HG02981 (cell line): ENCODE measurements around the gene GDPD1.
"Not testable (repeated sequence)": the region's sequence is repeated elsewhere in the genome, so short reads cannot be mapped to it uniquely, and the experiment has no call there.

Experiments
- ATAC-seq: cut with Tn5 transposase; IDR thresholded peaks from one replicate; pipeline ENCODE4 v1.9.1; 2021; ENCODE audit warnings: mild to moderate bottlenecking, moderate library complexity; ENCODE audit not compliant: unreplicated experiment

GDPD1 gene

GRCh38 chr17:59311051-59311468 lies 90.7 kb downstream of the GDPD1 start:
- ATAC-seq = peak; percentile 60

DNA sequence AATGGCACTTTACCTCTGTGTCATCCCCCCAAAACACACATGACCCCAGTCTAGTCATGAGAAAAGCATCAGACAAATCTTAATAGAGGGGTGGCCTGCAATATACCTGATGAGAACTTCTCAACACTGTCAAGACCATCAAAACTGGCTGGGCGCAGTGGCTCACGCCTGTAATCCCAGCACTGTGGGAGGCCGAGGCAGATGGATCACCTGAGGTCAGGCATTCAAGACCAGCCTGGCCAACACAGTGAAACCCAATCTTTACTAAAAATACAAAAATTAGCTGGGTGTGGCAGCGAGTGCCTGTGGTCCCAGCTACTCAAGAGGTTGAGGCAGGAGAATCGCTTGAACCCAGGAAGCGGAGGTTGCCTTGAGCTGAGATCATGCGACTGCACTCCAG lies 91.2 kb downstream of the GDPD1 start:
- not testable (repeated sequence) for ATAC-seq

DNA sequence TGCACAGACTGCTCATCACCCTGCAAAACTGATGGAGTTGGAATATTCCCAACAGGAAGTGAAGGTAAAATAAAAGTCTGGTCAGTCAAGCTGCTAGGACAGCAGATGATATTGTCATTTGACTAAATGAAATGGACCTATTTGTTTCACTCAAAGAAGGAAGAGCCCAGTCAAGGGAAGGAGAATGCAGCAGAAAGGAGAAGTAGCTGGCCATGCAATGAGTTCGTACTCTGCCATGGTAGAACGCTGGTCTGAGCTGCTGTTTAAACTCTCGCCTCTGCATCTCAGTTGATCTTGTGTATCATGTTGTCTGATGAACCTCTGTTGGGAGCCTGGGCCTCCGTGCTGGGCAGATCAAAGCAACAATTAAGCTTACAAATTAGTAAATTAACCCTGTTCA lies 95.6 kb downstream of the GDPD1 start:
- no peak for ATAC-seq
